ENCODE data around the gene AGTR1.

Gene AGTR1

DNA sequence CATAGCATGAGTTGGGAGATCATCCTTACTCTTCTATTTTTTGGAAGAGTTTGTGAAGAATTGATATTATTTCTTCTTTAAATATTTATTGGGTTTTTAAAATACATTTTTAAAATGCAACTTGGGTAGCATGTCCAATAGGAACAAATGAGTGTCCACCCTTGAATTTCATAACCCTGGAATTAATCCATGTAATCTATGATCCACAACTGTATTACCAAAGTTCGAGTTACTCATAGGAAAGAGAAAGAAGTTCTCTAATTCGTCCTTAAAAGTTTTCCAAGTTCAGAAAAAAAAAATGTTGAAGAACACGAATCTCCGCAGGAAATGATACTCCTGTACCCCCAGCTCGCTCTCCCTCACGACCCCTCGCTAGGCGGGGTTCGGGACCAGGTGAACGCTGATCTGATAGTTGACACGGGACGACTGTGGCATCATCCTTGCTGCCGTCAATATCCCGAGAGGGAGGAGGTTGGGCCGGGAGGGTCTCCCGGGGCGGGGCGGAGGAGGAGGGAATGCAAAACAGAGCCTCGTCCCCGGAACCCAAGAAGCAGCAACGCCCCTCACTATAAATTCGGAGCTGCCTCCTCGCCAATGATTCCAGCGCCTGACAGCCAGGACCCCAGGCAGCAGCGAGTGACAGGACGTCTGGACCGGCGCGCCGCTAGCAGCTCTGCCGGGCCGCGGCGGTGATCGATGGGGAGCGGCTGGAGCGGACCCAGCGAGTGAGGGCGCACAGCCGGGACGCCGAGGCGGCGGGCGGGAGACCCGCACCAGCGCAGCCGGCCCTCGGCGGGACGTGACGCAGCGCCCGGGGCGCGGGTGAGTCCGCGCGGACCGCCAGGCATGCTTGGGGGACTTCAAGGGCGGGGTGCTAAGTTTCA is at the start of gene AGTR1:
Gene AGTR1, plus strand, starts transcription at position 598 of the 884 bp plus-strand sequence. CDS start 43,133 bp downstream, outside the sequence.
- TF ChIP-seq, protein P1, sequence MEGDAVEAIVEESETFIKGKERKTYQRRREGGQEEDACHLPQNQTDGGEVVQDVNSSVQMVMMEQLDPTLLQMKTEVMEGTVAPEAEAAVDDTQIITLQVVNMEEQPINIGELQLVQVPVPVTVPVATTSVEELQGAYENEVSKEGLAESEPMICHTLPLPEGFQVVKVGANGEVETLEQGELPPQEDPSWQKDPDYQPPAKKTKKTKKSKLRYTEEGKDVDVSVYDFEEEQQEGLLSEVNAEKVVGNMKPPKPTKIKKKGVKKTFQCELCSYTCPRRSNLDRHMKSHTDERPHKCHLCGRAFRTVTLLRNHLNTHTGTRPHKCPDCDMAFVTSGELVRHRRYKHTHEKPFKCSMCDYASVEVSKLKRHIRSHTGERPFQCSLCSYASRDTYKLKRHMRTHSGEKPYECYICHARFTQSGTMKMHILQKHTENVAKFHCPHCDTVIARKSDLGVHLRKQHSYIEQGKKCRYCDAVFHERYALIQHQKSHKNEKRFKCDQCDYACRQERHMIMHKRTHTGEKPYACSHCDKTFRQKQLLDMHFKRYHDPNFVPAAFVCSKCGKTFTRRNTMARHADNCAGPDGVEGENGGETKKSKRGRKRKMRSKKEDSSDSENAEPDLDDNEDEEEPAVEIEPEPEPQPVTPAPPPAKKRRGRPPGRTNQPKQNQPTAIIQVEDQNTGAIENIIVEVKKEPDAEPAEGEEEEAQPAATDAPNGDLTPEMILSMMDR (conservative IDR thresholded peaks at IDR 0.05; ENCODE audit: low read depth, low read length): no peak
- peak within 1 kb of the TSS; percentile 65 for H3K4me3 ChIP-seq (ENCODE audit: low read length)
- no peak for DNase-seq (ENCODE audit: low read depth)

- TF ChIP-seq, protein P1 (conservative IDR thresholded peaks at IDR 0.05; ENCODE audit: low read depth, low read length): no peak
- DNase-seq (ENCODE audit: low read depth): peak; percentile 29
- no peak overlapping the region for H3K4me3 ChIP-seq (ENCODE audit: low read length)
Observed at GRCh38 chr3:148648685-148649352, 48.9 kb upstream of the AGTR1 start.

DNA sequence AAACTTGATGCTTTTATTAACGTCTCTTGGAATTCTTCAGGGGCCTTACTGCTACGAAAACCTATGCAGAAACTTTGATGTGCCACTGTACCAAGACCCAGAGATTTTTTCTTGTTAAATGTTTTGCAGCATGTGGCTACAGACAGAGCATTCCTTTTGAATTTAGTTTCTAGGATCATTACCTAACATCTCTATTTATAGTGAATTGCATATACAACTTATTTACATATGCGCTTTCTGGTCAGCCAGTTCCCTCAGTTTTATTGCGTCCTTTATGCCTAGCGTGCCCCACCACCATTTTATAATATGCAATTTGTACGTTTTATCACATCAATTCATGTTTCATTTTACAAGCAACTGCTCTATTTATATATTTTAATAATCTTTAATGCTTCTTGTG is 46.2 kb upstream of the AGTR1 start:
- DNase-seq (ENCODE audit: low read depth): no peak
- TF ChIP-seq, protein P1 (conservative IDR thresholded peaks at IDR 0.05; ENCODE audit: low read depth, low read length): no peak
- no peak overlapping the region for H3K4me3 ChIP-seq (ENCODE audit: low read length)

GRCh38 chr3:148654433-148654832 is 43.3 kb upstream of the AGTR1 start:
- no peak for DNase-seq (ENCODE audit: low read depth)
- H3K4me3 ChIP-seq (ENCODE audit: low read length): no peak overlapping the region
- TF ChIP-seq, protein P1 (conservative IDR thresholded peaks at IDR 0.05; ENCODE audit: low read depth, low read length): no peak

- no peak for DNase-seq (ENCODE audit: low read depth)
- H3K4me3 ChIP-seq (ENCODE audit: low read length): no peak overlapping the region
- TF ChIP-seq, protein P1 (conservative IDR thresholded peaks at IDR 0.05; ENCODE audit: low read depth, low read length): no peak
Observed at GRCh38 chr3:148657470-148657869, 40.2 kb upstream of the AGTR1 start.

DNA sequence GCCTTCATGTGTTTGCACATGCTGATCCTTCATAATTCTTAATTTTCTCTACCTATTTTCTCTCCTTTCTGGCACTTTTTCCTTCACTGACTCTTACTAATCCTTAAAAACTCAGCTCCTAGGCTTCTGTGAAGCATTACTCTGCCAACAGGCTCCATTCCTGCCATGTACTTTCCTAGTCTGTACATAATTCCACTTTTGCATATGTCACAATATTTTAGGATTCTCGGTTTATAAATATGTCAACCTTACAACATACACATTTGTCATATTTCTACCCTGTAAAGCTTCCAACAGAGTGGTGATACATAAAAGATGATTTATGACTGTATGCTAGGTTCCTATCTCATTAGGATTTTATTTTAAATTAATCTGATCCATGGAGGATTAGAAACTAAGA is 38.2 kb upstream of the AGTR1 start:
- DNase-seq (ENCODE audit: low read depth): no peak
- H3K4me3 ChIP-seq (ENCODE audit: low read length): no peak overlapping the region
- TF ChIP-seq, protein P1 (conservative IDR thresholded peaks at IDR 0.05; ENCODE audit: low read depth, low read length): no peak

All from retinal pigment epithelial cell (primary cell).